ENCODE measurements around the gene ST6GALNAC5.

The ST6GALNAC5 gene

DNA sequence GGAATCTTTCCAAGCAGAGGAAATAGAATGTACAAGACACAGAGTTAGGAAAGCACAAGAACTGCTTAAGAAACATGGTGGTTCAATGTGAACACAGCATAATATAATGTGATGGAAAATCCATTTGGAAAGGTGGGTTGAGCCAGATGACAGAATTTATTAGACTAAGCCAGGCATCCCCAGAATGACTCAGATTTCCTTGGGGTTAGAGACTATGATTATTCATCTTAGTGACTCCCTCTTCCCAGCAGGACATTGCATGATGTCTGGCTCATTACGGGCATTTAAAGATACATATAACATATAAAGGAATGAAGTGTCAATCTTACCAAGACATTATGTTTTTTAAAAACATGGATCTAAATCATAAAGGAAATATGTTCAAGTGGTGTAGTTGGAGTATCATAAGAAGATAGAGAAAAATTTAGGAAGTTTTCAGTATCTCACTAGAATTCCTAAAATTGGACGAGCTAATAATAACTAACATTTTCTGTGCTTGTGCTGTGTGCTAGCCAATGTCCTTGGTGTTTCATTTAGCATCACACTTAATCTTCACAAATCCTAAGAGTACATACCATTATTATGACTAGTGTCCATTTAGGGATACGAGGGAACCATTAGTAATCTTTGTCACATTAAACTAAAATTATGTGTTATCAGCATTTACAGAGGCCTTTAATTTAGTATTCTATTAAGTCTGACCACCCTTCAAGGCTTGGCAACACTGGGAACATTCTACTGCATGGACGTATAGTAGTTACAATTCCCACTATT, 41.0 kb upstream of the ST6GALNAC5 start:
- Histone ChIP-seq H4K20me1 (ENCODE audit: low read depth, low read length) (no peaks in the 10 kb centered on the region), H3K9me3 (ENCODE audit: insufficient read depth, low read length) (no peaks in the 10 kb centered on the region), H3K4me3 (ENCODE audit: insufficient read depth, low read length, poor library complexity, severe bottlenecking) (no peak overlapping the region), H3K9me2 (replicated peaks; ENCODE audit: insufficient read depth, low read length) (no peaks in the 10 kb centered on the region), H3F3A (ENCODE audit: insufficient read depth) (no peaks in the 10 kb centered on the region), H3K4me2 (ENCODE audit: low read depth, low read length, poor library complexity, severe bottlenecking) (no peak overlapping the region), H3K27me3 (ENCODE audit: low read length) (no peaks in the 10 kb centered on the region), H3K9ac (ENCODE audit: low read length) (no peak overlapping the region), H3K27ac (ENCODE audit: low read depth, low read length) (no peak overlapping the region), H3K36me3 (ENCODE audit: low read length) (no peaks in the 10 kb centered on the region), H2AFZ (ENCODE audit: low read depth, low read length, severe bottlenecking) (no peak overlapping the region), H3K79me2 (ENCODE audit: insufficient read depth, low read length) (no peaks in the 10 kb centered on the region)
- TF ChIP-seq, protein P1, sequence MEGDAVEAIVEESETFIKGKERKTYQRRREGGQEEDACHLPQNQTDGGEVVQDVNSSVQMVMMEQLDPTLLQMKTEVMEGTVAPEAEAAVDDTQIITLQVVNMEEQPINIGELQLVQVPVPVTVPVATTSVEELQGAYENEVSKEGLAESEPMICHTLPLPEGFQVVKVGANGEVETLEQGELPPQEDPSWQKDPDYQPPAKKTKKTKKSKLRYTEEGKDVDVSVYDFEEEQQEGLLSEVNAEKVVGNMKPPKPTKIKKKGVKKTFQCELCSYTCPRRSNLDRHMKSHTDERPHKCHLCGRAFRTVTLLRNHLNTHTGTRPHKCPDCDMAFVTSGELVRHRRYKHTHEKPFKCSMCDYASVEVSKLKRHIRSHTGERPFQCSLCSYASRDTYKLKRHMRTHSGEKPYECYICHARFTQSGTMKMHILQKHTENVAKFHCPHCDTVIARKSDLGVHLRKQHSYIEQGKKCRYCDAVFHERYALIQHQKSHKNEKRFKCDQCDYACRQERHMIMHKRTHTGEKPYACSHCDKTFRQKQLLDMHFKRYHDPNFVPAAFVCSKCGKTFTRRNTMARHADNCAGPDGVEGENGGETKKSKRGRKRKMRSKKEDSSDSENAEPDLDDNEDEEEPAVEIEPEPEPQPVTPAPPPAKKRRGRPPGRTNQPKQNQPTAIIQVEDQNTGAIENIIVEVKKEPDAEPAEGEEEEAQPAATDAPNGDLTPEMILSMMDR (IDR thresholded peaks at IDR 0.05; ENCODE audit: insufficient read depth, low read length, poor library complexity, severe bottlenecking), result no peak
- TF ChIP-seq EZH2phosphoT487 (conservative IDR thresholded peaks at IDR 0.05; ENCODE audit: low read length), result no peak

DNA sequence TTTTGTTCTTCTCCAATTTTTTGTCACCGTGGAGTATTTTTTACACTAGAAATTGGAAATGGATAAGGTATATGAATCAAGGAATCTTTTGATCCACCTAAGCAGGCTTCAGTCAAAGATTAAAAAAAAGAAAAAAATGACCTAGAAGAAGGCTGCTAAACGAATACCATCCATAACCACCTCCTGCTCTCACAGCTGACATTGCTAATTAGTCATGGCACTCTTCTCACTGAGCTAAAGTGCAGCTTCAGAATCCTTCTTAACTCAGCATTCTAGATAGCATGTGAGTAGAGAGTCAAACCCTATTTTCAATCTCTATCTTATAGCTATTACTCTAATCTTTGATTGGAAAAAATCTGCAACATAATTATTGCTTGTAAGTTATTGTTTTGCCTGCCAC, 40.2 kb upstream of the ST6GALNAC5 start:
- Histone ChIP-seq H3K9ac (ENCODE audit: low read length) (no peak overlapping the region), H3K9me2 (replicated peaks; ENCODE audit: insufficient read depth, low read length) (no peaks in the 10 kb centered on the region), H3K27ac (ENCODE audit: low read depth, low read length) (no peak overlapping the region), H3K4me2 (ENCODE audit: low read depth, low read length, poor library complexity, severe bottlenecking) (no peak overlapping the region), H2AFZ (ENCODE audit: low read depth, low read length, severe bottlenecking) (no peak overlapping the region), H3K27me3 (ENCODE audit: low read length) (no peaks in the 10 kb centered on the region), H3K9me3 (ENCODE audit: insufficient read depth, low read length) (no peaks in the 10 kb centered on the region), H4K20me1 (ENCODE audit: low read depth, low read length) (no peaks in the 10 kb centered on the region), H3F3A (ENCODE audit: insufficient read depth) (no peaks in the 10 kb centered on the region), H3K36me3 (ENCODE audit: low read length) (no peaks in the 10 kb centered on the region), H3K79me2 (ENCODE audit: insufficient read depth, low read length) (no peaks in the 10 kb centered on the region), H3K4me3 (ENCODE audit: insufficient read depth, low read length, poor library complexity, severe bottlenecking) (no peak overlapping the region)
- TF ChIP-seq EZH2phosphoT487 (conservative IDR thresholded peaks at IDR 0.05; ENCODE audit: low read length), result no peak
- TF ChIP-seq, protein P1 (IDR thresholded peaks at IDR 0.05; ENCODE audit: insufficient read depth, low read length, poor library complexity, severe bottlenecking), result no peak

GRCh38 chr1:76830373-76830772, 36.9 kb upstream of the ST6GALNAC5 start:
- Histone ChIP-seq H3K27me3 (ENCODE audit: low read length) (no peaks in the 10 kb centered on the region; the same call in 1 of the 2 replicates), H3K4me2 (ENCODE audit: low read depth, low read length, poor library complexity, severe bottlenecking) (no peak overlapping the region), H3K79me2 (ENCODE audit: insufficient read depth, low read length) (no peaks in the 10 kb centered on the region), H2AFZ (ENCODE audit: low read depth, low read length, severe bottlenecking) (no peak overlapping the region), H3K9me2 (replicated peaks; ENCODE audit: insufficient read depth, low read length) (no peaks in the 10 kb centered on the region), H3F3A (ENCODE audit: insufficient read depth) (no peaks in the 10 kb centered on the region), H3K9me3 (ENCODE audit: insufficient read depth, low read length) (no peaks in the 10 kb centered on the region), H3K4me3 (ENCODE audit: insufficient read depth, low read length, poor library complexity, severe bottlenecking) (no peak overlapping the region), H4K20me1 (ENCODE audit: low read depth, low read length) (no peaks in the 10 kb centered on the region), H3K9ac (ENCODE audit: low read length) (no peak overlapping the region), H3K27ac (ENCODE audit: low read depth, low read length) (no peak overlapping the region), H3K36me3 (ENCODE audit: low read length) (no peaks in the 10 kb centered on the region)
- TF ChIP-seq, protein P1 (IDR thresholded peaks at IDR 0.05; ENCODE audit: insufficient read depth, low read length, poor library complexity, severe bottlenecking), result no peak
- TF ChIP-seq EZH2phosphoT487 (conservative IDR thresholded peaks at IDR 0.05; ENCODE audit: low read length), result no peak

All from SU-DHL-6 (cell line).